K562 (cell line): Measurements from ENCODE around the gene CNKSR1. TPM values are rescaled to one million over a fixed set of nuclear protein-coding genes. Genes with fewer than 3 reads are reported as not detected.

Experiments used
- CBX3 ChIP-seq, 2 experiments: IDR thresholded peaks; 1 replicate in 1 of 2; 2 replicates in 1 of 2; pipeline ENCODE4 v1.6.1; 2012; ENCODE audit warnings: inconsistent platforms in 2 of 2, low read length in 2 of 2, borderline replicate concordance in 1 of 2, control low read depth in 1 of 2
- CHD1 ChIP-seq: fragments of 200-600 bp; sonication (generic); IDR thresholded peaks from one replicate; pipeline ENCODE4 v1.6.1; 2012; ENCODE audit warnings: mild to moderate bottlenecking, moderate library complexity, low read length, inconsistent platforms
- CREB3L1 ChIP-seq: fragments of 450-650 bp; IDR thresholded peaks from 2 replicates; pipeline ENCODE4 v1.6.1; 2014; ENCODE audit warnings: low read depth, mild to moderate bottlenecking, moderate library complexity, borderline replicate concordance
- KDM1A ChIP-seq, 2 experiments: fragments of 450-650 bp; IDR thresholded peaks; 2 replicates each; pipeline ENCODE4 v1.6.1; 2016; ENCODE audit warnings: mild to moderate bottlenecking in 2 of 2
- L3MBTL2 ChIP-seq: fragments of 450-650 bp; IDR thresholded peaks from 2 replicates; pipeline ENCODE4 v1.6.1; 2016; ENCODE audit warnings: mild to moderate bottlenecking, moderate library complexity
- MECOM ChIP-seq: fragments of 250-450 bp; sonication (Bioruptor Pico); IDR thresholded peaks from 2 replicates; pipeline ENCODE4 v1.8.0; 2022; ENCODE audit warnings: inconsistent platforms
- MXI1 ChIP-seq: IDR thresholded peaks from 2 replicates; pipeline ENCODE4 v1.6.1; 2011; ENCODE audit warnings: low read depth, mild to moderate bottlenecking, improper control_type of control experiment, low read length
- RB1 ChIP-seq: fragments of 450-650 bp; IDR thresholded peaks from 2 replicates; pipeline ENCODE4 v1.6.1; 2017; ENCODE audit warnings: low read depth, mild to moderate bottlenecking
- RBM22 ChIP-seq: fragments of 200-400 bp; formaldehyde crosslinking; IDR thresholded peaks from 2 replicates; pipeline ENCODE4 v1.6.1; 2018; ENCODE audit warnings: low read length, low read depth; ENCODE audit not compliant: poor library complexity, severe bottlenecking
- SREBF1 ChIP-seq: fragments of 150-350 bp; IDR thresholded peaks from 2 replicates; pipeline ENCODE4 v1.6.1; 2014; ENCODE audit warnings: antibody characterized with exemption, low read depth, low read length, borderline replicate concordance
- ZNF175 ChIP-seq: fragments of 200-800 bp; sonication (Bioruptor generic); IDR thresholded peaks from 2 replicates; pipeline ENCODE4 v1.6.1; 2016; ENCODE audit warnings: low read depth, mild to moderate bottlenecking, missing genetic modification characterization, missing compliant biosample characterization
- ZNF740 ChIP-seq, 3 experiments: fragments of 200-800 bp in 1 of 3; sonication (Bioruptor generic) in 1 of 3; sonication (generic) in 1 of 3; formaldehyde crosslinking in 1 of 3; IDR thresholded peaks; 2 replicates each; pipeline versions ENCODE4 v1.6.1 to v1.8.0; 2016 to 2022; ENCODE audit warnings: mild to moderate bottlenecking in 2 of 3, missing compliant biosample characterization in 2 of 3, missing genetic modification characterization in 2 of 3, missing genetic modification reagents in 1 of 3
- ZSCAN32 ChIP-seq: fragments of 450-650 bp; formaldehyde crosslinking; IDR thresholded peaks from 2 replicates; pipeline ENCODE4 v1.4.0; 2020; ENCODE audit warnings: mild to moderate bottlenecking, moderate library complexity
- polyA plus RNA-seq, 8 experiments: library from polyadenylated mRNA; depleted of rRNA in 4 of 8; stranded (reverse) in 5 of 8; unstranded in 3 of 8; fragments of >200 nt; fragmentation: Nextera tagmentation in 2 of 8; fragmentation: Illumina TruSeq in 1 of 8; extraction: Ambion mirVana in 2 of 8; extraction: Trizol in 1 of 8; gene quantifications; 2 replicates each; pipeline versions ENCODE4 v1.2.1 to v1.2.3, GENCODE V29; 2011 to 2014; ENCODE audit warnings: inconsistent platforms in 1 of 8, missing spikeins in 1 of 8
- total RNA-seq, 7 experiments: library from RNA; depleted of rRNA in 6 of 7; stranded (reverse); fragments of >200 nt in 6 of 7; fragmentation: Illumina TruSeq in 2 of 7; extraction: Trizol in 2 of 7; gene quantifications; 2 replicates each; pipeline versions ENCODE4 v1.2.1 to v1.2.3, GENCODE V29; 2011 to 2021; ENCODE audit warnings: low replicate concordance in 1 of 7

CNKSR1 gene
- total and polyA plus RNA-seq, 9 of the 15 experiments (the other 6 are each of a cell fraction or from before 2014, with no cell fraction given) = 0.03 to 2.8 (median 1.1) TPM

- TF ChIP-seq MXI1 (peak; percentile 59; the same call in 1 of the 2 replicates), CREB3L1 (peak; percentile 72; the same call in 1 of the 2 replicates), RBM22 (no peak), L3MBTL2 (peak; percentile 88), ZSCAN32 (CRISPR knock-in tag) (peak; percentile 26; the same call in 1 of the 2 replicates), CHD1 (peak; percentile 87), SREBF1 (peak; percentile 69; the same call in 1 of the 2 replicates), CBX3 (IDR thresholded peaks at IDR 0.05; ENCODE audit: borderline replicate concordance in 1 of 2, low read length in 2 of 2) (peak in 1 of 2 experiments; percentile 39; a peak in 1 of 3 replicates), ZNF175 (no peak), ZNF740 (CRISPR knock-in tag; IDR thresholded peaks at IDR 0.05) (no peak), ZNF740 (tag; IDR thresholded peaks at IDR 0.05) (no peak), KDM1A (IDR thresholded peaks at IDR 0.05) (no peak), MECOM (no peak), RB1 (peak; percentile 68)
Measured at GRCh38 chr1:26233903-26234643, 56.8 kb downstream of the CNKSR1 start, which contains the start of gene CEP85 (continued).
